BJ (cell line): Measurements from ENCODE around the gene TAF1C. TPM values are rescaled to one million over a fixed set of nuclear protein-coding genes. Genes with fewer than 3 reads are reported as not detected.

Experiments used
- CTCF ChIA-PET: fragments of 350-600 bp; formaldehyde crosslinking; extraction: SDS; loops from one replicate; lab custom pipeline; 2021; ENCODE audit warnings: antibody characterized with exemption, inconsistent platforms; lab: Yijun Ruan, JAX
- POLR2A ChIA-PET: fragments of 300-600 bp; sonication (Branson Sonifier 250); formaldehyde crosslinking; extraction: SDS; loops from one replicate; lab custom pipeline; 2021; ENCODE audit warnings: antibody characterized with exemption; lab: Charles Lee
- DNase-seq: peaks from one replicate; pipeline ENCODE4 v3.0.0-alpha.2; 2011; ENCODE audit warnings: low read depth
- H3K27me3 ChIP-seq: 2 replicates; pipeline ENCODE4 v1.6.0; 2011; ENCODE audit warnings: low read length; ENCODE audit not compliant: control insufficient read depth, insufficient read depth
- H3K36me3 ChIP-seq: 2 replicates; pipeline ENCODE4 v1.5.1; 2011; ENCODE audit warnings: low read length; ENCODE audit not compliant: control insufficient read depth, insufficient read depth
- H3K4me3 ChIP-seq: 2 replicates; pipeline ENCODE4 v1.5.1; 2011; ENCODE audit warnings: low read depth, mild to moderate bottlenecking, control low read depth, low read length
- polyA plus RNA-seq: library from polyadenylated mRNA; depleted of rRNA; stranded (reverse); fragments of >200 nt; gene quantifications from 2 replicates; pipeline ENCODE4 v1.2.3, GENCODE V29; 2011
- TF ChIP-seq, protein P1 (sequence below): IDR thresholded peaks from 2 replicates; pipeline ENCODE4 v1.5.1; 2011; ENCODE audit warnings: low read depth, mild to moderate bottlenecking, control low read depth, inconsistent platforms, low read length, moderate library complexity; ENCODE audit not compliant: insufficient read depth

Gene TAF1C
- polyA plus RNA-seq, 1 experiment: 23.4 TPM

DNA sequence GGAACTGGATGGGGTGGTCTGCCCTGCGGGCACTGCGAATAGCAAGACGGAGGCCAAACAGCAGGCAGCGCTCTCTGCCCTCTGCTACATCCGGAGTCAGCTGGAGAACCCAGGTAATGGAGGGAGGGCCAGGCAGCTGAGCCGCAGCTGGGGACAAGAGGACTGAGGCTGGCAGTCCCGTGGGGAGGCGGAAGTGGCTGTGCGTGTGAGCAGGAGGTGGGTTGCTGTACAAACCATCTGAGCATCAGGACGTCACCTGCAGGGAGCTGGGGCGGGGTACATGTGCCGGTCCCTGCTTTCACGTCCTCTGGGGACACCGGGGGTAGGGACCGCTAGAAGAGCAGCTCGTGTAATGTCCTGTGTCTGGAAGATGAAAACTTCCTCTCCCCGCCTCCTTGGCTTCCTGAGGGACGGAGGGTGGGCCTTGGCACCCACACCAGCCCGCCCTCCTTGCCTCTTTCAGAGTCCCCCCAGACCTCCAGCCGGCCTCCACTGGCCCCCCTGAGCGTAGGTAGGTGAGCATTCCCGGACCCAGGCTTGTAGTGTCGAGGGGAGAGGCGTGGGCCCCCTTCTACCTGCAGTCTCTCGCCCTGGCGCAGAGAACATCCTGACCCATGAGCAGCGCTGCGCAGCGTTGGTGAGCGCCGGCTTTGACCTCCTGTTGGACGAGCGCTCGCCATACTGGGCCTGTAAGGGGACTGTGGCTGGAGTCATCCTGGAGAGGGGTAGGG lies 7.8 kb upstream of the TAF1C start:
- DNase-seq: no peak
- TF ChIP-seq, protein P1, sequence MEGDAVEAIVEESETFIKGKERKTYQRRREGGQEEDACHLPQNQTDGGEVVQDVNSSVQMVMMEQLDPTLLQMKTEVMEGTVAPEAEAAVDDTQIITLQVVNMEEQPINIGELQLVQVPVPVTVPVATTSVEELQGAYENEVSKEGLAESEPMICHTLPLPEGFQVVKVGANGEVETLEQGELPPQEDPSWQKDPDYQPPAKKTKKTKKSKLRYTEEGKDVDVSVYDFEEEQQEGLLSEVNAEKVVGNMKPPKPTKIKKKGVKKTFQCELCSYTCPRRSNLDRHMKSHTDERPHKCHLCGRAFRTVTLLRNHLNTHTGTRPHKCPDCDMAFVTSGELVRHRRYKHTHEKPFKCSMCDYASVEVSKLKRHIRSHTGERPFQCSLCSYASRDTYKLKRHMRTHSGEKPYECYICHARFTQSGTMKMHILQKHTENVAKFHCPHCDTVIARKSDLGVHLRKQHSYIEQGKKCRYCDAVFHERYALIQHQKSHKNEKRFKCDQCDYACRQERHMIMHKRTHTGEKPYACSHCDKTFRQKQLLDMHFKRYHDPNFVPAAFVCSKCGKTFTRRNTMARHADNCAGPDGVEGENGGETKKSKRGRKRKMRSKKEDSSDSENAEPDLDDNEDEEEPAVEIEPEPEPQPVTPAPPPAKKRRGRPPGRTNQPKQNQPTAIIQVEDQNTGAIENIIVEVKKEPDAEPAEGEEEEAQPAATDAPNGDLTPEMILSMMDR: no peak
- Histone ChIP-seq H3K36me3 (no peaks in the 10 kb centered on the region), H3K27me3 (peaks cover 4% of the 10 kb centered on the region; the same call in 1 of the 2 replicates), H3K4me3 (no peak overlapping the region)
- ChIA-PET POLR2A (no interaction called here), CTCF (interaction anchor here (0.6 to 2.1 kb wide), 2 partner anchors 7 to 207 kb away, joined by 4 to 12 read pairs; partner anchors contain the start of gene TAF1C)

DNA sequence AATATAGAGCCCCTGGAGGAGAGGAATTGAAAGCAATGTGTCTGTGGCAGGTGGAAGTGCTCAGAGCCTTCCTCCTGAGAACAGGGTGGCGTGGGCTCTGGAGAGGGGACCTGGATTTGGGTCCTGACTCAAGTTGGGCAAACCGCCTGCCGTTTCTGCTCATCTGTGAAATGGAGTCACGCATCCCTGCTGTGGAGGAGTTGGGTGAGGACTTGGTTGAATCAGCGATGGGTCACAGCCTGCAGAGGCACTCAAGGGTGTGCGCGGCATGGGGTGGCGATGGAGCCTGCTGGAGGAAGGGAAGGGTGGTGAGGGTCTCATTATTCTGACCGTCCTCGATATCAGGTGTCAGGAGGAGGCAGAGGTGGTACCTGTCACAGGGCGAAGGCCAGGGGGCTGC lies 7.2 kb upstream of the TAF1C start:
- ChIA-PET CTCF (no interaction called here), POLR2A (no interaction called here)
- Histone ChIP-seq H3K4me3 (no peak overlapping the region), H3K27me3 (peaks cover 4% of the 10 kb centered on the region; the same call in 1 of the 2 replicates), H3K36me3 (no peaks in the 10 kb centered on the region)
- no peak for DNase-seq
- TF ChIP-seq, protein P1: no peak

DNA sequence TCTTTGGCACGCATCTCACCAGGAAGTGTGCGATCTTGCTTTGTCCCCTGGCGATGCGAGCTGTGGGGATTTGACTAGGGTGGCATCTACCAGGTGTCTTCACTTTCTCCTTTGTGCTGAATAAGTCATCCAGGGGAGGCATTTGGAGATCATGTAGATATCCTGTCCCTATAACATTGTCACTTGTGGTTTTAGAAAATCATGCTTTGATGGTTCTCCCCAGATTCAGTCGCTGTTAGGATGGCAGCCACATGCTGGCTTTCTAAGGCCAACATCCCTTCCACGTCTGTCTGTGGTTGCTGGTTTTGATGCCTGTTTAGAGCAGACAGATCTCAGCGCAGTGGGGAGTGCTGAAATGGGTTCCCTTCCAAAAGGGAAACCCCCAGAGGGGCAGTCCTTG lies 6.6 kb upstream of the TAF1C start:
- H3K4me3 ChIP-seq: no peak overlapping the region
- CTCF ChIA-PET: no interaction called here

DNA sequence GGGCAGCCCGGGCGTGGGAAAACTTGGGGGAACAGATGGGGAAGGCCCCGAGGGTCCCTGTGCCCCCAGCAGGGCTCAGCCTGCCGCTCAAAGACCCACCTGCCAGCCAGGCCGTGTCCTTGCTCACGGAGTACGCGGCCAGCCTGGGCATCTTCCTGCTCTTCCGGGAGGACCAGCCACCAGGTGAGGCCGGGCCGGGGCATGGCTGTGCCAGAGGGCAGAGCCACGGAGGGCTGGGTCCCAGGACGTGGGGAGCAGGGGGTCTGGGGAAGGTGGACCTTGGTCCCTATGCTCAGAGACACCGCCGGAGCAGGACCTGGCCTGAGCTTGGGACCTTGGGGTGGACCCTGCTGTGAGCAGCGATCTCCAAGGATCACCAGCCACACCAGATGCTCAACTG lies 4.6 kb upstream of the TAF1C start:
- Histone ChIP-seq H3K27me3 (peaks cover 3% of the 10 kb centered on the region; the same call in 1 of the 2 replicates), H3K4me3 (no peak overlapping the region), H3K36me3 (no peaks in the 10 kb centered on the region)
- CTCF ChIA-PET: no interaction called here
- DNase-seq: no peak
- POLR2A ChIA-PET: no interaction called here
- TF ChIP-seq, protein P1: no peak

More for the DNA sequence above, 6.6 kb upstream of the TAF1C start:
- peaks cover 4% of the 10 kb centered on the region; the same call in 1 of the 2 replicates for H3K27me3 ChIP-seq
- POLR2A ChIA-PET: interaction anchor here (0.6 kb wide), 1 partner anchor 123 kb away, joined by 3 read pairs; no protein-coding TSS in a partner anchor
- TF ChIP-seq, protein P1: no peak
- no peaks in the 10 kb centered on the region for H3K36me3 ChIP-seq
- DNase-seq: no peak

DNA sequence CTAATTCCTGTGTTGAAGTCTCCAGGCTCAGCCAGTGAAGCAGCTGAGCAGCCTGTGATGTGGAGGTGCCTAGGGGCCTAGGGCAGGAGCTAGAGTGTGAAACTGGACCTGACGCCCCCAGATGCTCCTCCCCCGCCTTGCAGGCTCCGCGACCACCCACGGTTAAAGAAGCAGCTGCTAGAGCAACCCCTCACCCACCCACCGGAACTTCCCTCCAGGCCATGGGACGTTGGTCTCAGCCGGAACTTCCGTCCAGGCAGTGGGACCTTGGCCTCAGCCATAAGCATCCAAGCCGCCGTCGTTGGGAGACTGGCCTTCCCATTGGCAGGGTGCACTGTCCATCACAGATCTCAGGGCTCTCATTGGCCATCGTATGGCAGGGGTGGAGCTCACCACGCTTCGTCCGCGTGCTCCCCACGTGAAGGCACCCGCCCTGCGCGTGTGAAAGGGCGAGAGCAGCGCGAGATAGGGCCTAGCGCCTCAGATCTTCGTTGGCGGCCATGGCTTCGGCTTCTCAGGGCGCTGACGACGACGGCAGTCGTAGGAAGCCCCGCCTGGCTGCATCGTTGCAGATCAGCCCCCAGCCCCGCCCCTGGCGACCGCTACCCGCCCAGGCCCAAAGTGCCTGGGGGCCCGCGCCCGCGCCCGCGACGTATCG lies 4.0 kb upstream of the TAF1C start, which contains the start of gene ADAD2:
Gene ADAD2 (plus strand): TSS at position 427 of the 658 bp plus-strand sequence. CDS start 74 bp downstream, at position 501.
- POLR2A ChIA-PET: no interaction called here
- no peak for DNase-seq

More for the DNA sequence above, 4.0 kb upstream of the TAF1C start, which contains the start of gene ADAD2:
- CTCF ChIA-PET: no interaction called here
- H3K4me3 ChIP-seq: no peak within 1 kb of the TSS
- H3K36me3 ChIP-seq: no peaks in the 10 kb centered on the region
- peaks cover 3% of the 10 kb centered on the region; the same call in 1 of the 2 replicates for H3K27me3 ChIP-seq
- TF ChIP-seq, protein P1: no peak
